Spleen (tissue), 11 donors: ENCODE data around the gene ITFG1. TPM values are rescaled to one million over a fixed set of nuclear protein-coding genes. Genes with fewer than 3 reads are reported as not detected.

ENCODE experiments used
- DNase-seq: peaks from one replicate; pipeline ENCODE4 v3.0.0-alpha.2; 2020
- H3K27ac ChIP-seq, 8 donors: fragments of 200-600 bp; sonication (generic) in 7 of 8; 1 replicate in 4 of 8; 2 replicates in 4 of 8; pipeline versions ENCODE4 v1.5.0 to v1.8.0; 2016 to 2021; ENCODE audit warnings: inconsistent platforms in 4 of 8, mild to moderate bottlenecking in 4 of 8, moderate library complexity in 1 of 8
- H3K27me3 ChIP-seq, 7 donors: fragments of 200-600 bp; sonication (generic) in 6 of 7; replicated peaks in 1 of 7; 1 replicate in 4 of 7; 2 replicates in 3 of 7; pipeline versions ENCODE4 v1.5.0 to v1.8.0; 2016 to 2021; ENCODE audit warnings: inconsistent platforms in 3 of 7, mild to moderate bottlenecking in 1 of 7
- H3K36me3 ChIP-seq, 6 donors: fragments of 200-600 bp; sonication (generic) in 5 of 6; 1 replicate in 4 of 6; 2 replicates in 2 of 6; pipeline versions ENCODE4 v1.5.0 to v1.8.0; 2016 to 2021; ENCODE audit warnings: inconsistent platforms in 2 of 6
- H3K4me1 ChIP-seq, 6 donors: fragments of 200-600 bp; sonication (generic) in 5 of 6; 1 replicate in 3 of 6; 2 replicates in 3 of 6; pipeline versions ENCODE4 v1.5.0 to v1.8.0; 2016 to 2021; ENCODE audit warnings: inconsistent platforms in 3 of 6
- H3K4me3 ChIP-seq, 8 donors: fragments of 200-600 bp; sonication (generic) in 7 of 8; 1 replicate in 4 of 8; 2 replicates in 4 of 8; pipeline versions ENCODE4 v1.5.0 to v1.8.0; 2016 to 2021; ENCODE audit warnings: inconsistent platforms in 4 of 8, mild to moderate bottlenecking in 4 of 8, moderate library complexity in 2 of 8
- H3K9me3 ChIP-seq, 8 donors: fragments of 200-600 bp; sonication (generic) in 7 of 8; 1 replicate in 4 of 8; 2 replicates in 4 of 8; pipeline versions ENCODE4 v1.5.0 to v1.8.0; 2016 to 2021; ENCODE audit warnings: inconsistent platforms in 4 of 8
- CTCF ChIP-seq, 11 experiments: fragments of 200-600 bp in 7 of 11; fragments of 450-650 bp in 4 of 11; sonication (generic) in 4 of 11; IDR thresholded peaks in 8 of 11; conservative IDR thresholded peaks in 3 of 11; 1 replicate in 7 of 11; 2 replicates in 4 of 11; pipeline versions ENCODE4 v1.4.0 to v1.8.0; 2016 to 2021; ENCODE audit warnings: antibody characterized with exemption in 11 of 11, inconsistent platforms in 4 of 11, mild to moderate bottlenecking in 1 of 11
- POLR2A ChIP-seq, 3 donors: fragments of 450-650 bp; IDR thresholded peaks; one replicate each; pipeline ENCODE4 v1.5.1; 2017; ENCODE audit warnings: antibody characterized with exemption in 3 of 3, mild to moderate bottlenecking in 1 of 3
- POLR2AphosphoS5 ChIP-seq, 3 donors: sonication (generic); formaldehyde crosslinking; IDR thresholded peaks; one replicate each; pipeline ENCODE4 v1.5.1; 2017; ENCODE audit warnings: antibody characterized with exemption in 3 of 3
- WGBS, 5 donors: extraction: QIAGEN DNeasy Blood & Tissue Kit in 3 of 5; methylation state at CpG; one replicate each; pipeline versions ENCODE4 v1.1.5 to v1.1.7; 2013 to 2018; 5-methylcytosine and 5-hydroxymethylcytosine counted together
- intact Hi-C: fragments of 100-400 bp; cut with DNase I; formaldehyde crosslinking; loops from one replicate; pipeline ENCODE4 v1.15.0; 2023; ENCODE audit warnings: low total_unique reads
- polyA plus RNA-seq, 3 donors: library from polyadenylated mRNA; stranded (reverse); fragments of 200-250 nt; gene quantifications; one replicate each; pipeline ENCODE4 v1.2.1, GENCODE V29; 2013
- total RNA-seq, 7 donors: library from RNA; depleted of rRNA in 3 of 7; stranded (reverse); fragments of >200 nt in 3 of 7; fragmentation: NEBNext Ultra II Directional in 4 of 7; extraction: Animal tissue kit (Norgen Biotek cat#: 25700) in 4 of 7; gene quantifications; one replicate each; pipeline versions ENCODE4 v1.1.0 to v1.2.1, GENCODE V29; 2016 to 2021
- donor health status: healthy with polysubstance abuse.
- donor health status: DM: no; HTN: no; CAD: no; lungs with moderate emphysema.
- donor health status: DM: no; HTN: no; CAD: no.
- donor health status: Bipolar disorder and iron deficiency.
- donor health status: healthy.
- donor health status: DM: no; HTN: no; CAD: no.
- donor health status: DM: yes; HTN: yes; CAD: no.

Gene ITFG1
- total and polyA plus RNA-seq, 10 donors = 9.0 to 62.3 (median 47.6) TPM

GRCh38 chr16:47262938-47263337 lies 197.9 kb downstream of the ITFG1 start:
- Histone ChIP-seq H3K36me3 (peaks cover 0 to 40% (median 2%) of the 10 kb centered on the region in 6 donors), H3K4me1 (no peaks in the 10 kb centered on the region), H3K4me3 (no peak overlapping the region), H3K27me3 (no peaks in the 10 kb centered on the region), H3K27ac (no peak overlapping the region), H3K9me3 (no peaks in the 10 kb centered on the region)
- TF ChIP-seq POLR2A (IDR thresholded peaks at IDR 0.05) (no peak), POLR2AphosphoS5 (IDR thresholded peaks at IDR 0.05) (no peak), CTCF (IDR thresholded peaks at IDR 0.05 in 8 of 11, conservative IDR thresholded peaks at IDR 0.05 in 3 of 11) (no peak)
- no peak for DNase-seq
- intact Hi-C loops = no loop called here
- 87 to 100% (median 95%) methylated on average over 2 of the region's 2 CpGs for WGBS, 5 donors

- WGBS, 5 donors = 96 to 98% (median 97%) methylated on average over 11 of the region's 11 CpGs
- peaks cover 0 to 57% (median 9%) of the 10 kb centered on the region in 6 donors for H3K36me3 ChIP-seq
- no peaks in the 10 kb centered on the region for H3K4me1 ChIP-seq
- no peaks in the 10 kb centered on the region for H3K27me3 ChIP-seq
- intact Hi-C loops = no loop called here
- DNase-seq = no peak
- no peak overlapping the region for H3K4me3 ChIP-seq
- H3K9me3 ChIP-seq = no peaks in the 10 kb centered on the region
- H3K27ac ChIP-seq = no peak overlapping the region
- no peak for TF ChIP-seq CTCF (IDR thresholded peaks at IDR 0.05 in 8 of 11, conservative IDR thresholded peaks at IDR 0.05 in 3 of 11)
- no peak for TF ChIP-seq POLR2AphosphoS5 (IDR thresholded peaks at IDR 0.05)
- TF ChIP-seq POLR2A (IDR thresholded peaks at IDR 0.05) = no peak
These were observed 200.4 kb downstream of the ITFG1 start for GRCh38 chr16:47260503-47260902.

- TF ChIP-seq POLR2A (IDR thresholded peaks at IDR 0.05) (no peak), CTCF (IDR thresholded peaks at IDR 0.05 in 8 of 11, conservative IDR thresholded peaks at IDR 0.05 in 3 of 11) (peak in 10 of 11 experiments; percentile 13 to 67 (median 50)), POLR2AphosphoS5 (IDR thresholded peaks at IDR 0.05) (no peak)
These were observed 201.9 kb downstream of the ITFG1 start for GRCh38 chr16:47258874-47259461.

GRCh38 chr16:47254756-47255155 lies 206.1 kb downstream of the ITFG1 start:
- Histone ChIP-seq H3K27ac (no peak overlapping the region), H3K4me3 (no peak overlapping the region), H3K27me3 (no peaks in the 10 kb centered on the region), H3K4me1 (no peaks in the 10 kb centered on the region), H3K36me3 (peaks cover 0 to 68% (median 9%) of the 10 kb centered on the region in 6 donors), H3K9me3 (no peaks in the 10 kb centered on the region)
- DNase-seq = no peak
- intact Hi-C loops = no loop called here
- 95 to 99% (median 97%) methylated on average over 6 of the region's 6 CpGs for WGBS, 5 donors
- TF ChIP-seq CTCF (IDR thresholded peaks at IDR 0.05 in 8 of 11, conservative IDR thresholded peaks at IDR 0.05 in 3 of 11) = no peak
- no peak for TF ChIP-seq POLR2A (IDR thresholded peaks at IDR 0.05)
- no peak for TF ChIP-seq POLR2AphosphoS5 (IDR thresholded peaks at IDR 0.05)

More at GRCh38 chr16:47258874-47259461, 201.9 kb downstream of the ITFG1 start:
- H3K9me3 ChIP-seq = no peaks in the 10 kb centered on the region
- DNase-seq = no peak
- no peak overlapping the region for H3K4me3 ChIP-seq
- no peak overlapping the region for H3K27ac ChIP-seq
- 67 to 77% (median 73%) methylated on average over 2 of the region's 2 CpGs for WGBS, 5 donors
- peaks cover 0 to 64% (median 9%) of the 10 kb centered on the region in 6 donors for H3K36me3 ChIP-seq
- H3K4me1 ChIP-seq = no peaks in the 10 kb centered on the region
- H3K27me3 ChIP-seq = no peaks in the 10 kb centered on the region
- intact Hi-C loops = no loop called here
